Fibroblast of lung (primary cell): ENCODE data around the gene ZP1.

ENCODE experiments used
- CTCF ChIP-seq, 2 donors: IDR thresholded peaks in 1 of 2; conservative IDR thresholded peaks in 1 of 2; 1 replicate in 1 of 2; 2 replicates in 1 of 2; pipeline ENCODE4 v1.5.1; 2011 to 2012; ENCODE audit warnings: low read length in 2 of 2, control low read depth in 1 of 2, inconsistent platforms in 1 of 2, low read depth in 1 of 2, mild to moderate bottlenecking in 1 of 2
- EZH2 ChIP-seq: IDR thresholded peaks from 2 replicates; pipeline ENCODE4 v1.5.1; 2012; ENCODE audit warnings: low read length, control low read depth, mild to moderate bottlenecking; ENCODE audit errors: missing control alignments

DNA sequence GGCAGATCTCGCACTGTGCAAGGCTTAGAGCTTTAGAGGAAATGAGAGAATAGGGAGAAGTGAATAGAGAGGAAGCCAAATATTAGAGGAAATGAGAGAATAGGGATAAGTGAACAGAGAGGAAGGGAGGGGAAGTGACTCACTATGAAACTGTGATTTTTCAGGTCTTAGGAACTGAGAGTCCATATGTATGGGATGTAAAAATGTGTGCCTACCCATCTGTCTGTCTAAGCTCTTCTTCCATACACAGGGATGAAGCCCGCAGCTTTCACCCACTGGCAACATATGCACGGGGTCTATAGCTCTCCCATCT is 31.9 kb upstream of the ZP1 start:
- TF ChIP-seq CTCF (conservative IDR thresholded peaks at IDR 0.05 in 1 of 2, IDR thresholded peaks at IDR 0.05 in 1 of 2; ENCODE audit: low read depth in 1 of 2, low read length in 2 of 2) = no peak
- no peak for TF ChIP-seq EZH2
